GM18520 (cell line): ENCODE measurements around the gene RIN1.
"Not testable (repeated sequence)": the region's sequence is repeated elsewhere in the genome, so short reads cannot be mapped to it uniquely, and the experiment has no call there.

Source experiments
- ATAC-seq: cut with Tn5 transposase; IDR thresholded peaks from one replicate; pipeline ENCODE4 v1.9.1; 2021; ENCODE audit not compliant: unreplicated experiment

The RIN1 gene, protein sequence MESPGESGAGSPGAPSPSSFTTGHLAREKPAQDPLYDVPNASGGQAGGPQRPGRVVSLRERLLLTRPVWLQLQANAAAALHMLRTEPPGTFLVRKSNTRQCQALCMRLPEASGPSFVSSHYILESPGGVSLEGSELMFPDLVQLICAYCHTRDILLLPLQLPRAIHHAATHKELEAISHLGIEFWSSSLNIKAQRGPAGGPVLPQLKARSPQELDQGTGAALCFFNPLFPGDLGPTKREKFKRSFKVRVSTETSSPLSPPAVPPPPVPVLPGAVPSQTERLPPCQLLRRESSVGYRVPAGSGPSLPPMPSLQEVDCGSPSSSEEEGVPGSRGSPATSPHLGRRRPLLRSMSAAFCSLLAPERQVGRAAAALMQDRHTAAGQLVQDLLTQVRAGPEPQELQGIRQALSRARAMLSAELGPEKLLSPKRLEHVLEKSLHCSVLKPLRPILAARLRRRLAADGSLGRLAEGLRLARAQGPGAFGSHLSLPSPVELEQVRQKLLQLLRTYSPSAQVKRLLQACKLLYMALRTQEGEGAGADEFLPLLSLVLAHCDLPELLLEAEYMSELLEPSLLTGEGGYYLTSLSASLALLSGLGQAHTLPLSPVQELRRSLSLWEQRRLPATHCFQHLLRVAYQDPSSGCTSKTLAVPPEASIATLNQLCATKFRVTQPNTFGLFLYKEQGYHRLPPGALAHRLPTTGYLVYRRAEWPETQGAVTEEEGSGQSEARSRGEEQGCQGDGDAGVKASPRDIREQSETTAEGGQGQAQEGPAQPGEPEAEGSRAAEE

DNA sequence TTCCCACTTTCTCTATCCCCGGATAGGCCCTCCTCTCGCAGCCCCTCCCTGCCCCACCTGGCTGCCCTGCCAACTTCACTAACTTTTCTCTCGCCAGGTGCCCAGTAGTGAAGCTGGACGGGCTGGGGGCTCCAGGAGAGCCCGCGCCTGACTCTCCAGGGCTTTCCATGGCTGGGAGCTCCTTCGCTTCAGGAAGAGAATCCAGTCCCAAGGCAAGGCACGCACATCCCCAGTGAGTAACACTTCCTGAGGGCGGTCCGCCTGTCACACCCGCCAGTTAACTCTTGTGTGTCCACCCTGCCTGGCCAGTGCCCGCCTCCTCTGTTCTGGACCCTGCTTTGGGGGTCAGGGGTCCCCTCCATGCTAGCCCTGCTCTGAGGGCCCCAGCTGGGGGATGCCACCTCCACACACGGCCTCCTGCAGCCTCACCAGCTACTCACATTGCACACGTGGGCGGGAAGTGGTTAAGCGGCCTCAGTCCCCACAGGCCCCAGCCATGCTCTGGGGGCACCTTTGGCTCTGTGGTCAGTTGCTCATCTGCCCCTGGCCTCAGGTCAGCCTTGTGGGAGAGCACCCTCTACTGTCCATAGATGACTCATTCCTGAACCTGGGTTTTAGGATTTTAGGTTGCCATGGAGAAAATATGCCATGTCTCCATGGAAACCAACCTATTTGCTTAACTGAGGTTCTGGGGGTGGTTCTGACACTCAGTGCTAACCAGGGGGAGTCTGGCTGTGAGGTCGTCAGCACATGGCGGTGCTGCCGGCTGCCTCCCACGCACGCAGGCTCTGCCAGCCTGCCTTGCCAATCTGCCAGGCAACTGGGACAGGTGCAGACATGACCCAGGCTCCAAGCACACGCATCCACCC lies at the start of gene RIN1:
TSS of gene RIN1 (minus strand) at position 201 of the 869 bp plus-strand sequence. CDS start at position 169, 32 bp downstream.
- ATAC-seq, result peak; percentile 63

DNA sequence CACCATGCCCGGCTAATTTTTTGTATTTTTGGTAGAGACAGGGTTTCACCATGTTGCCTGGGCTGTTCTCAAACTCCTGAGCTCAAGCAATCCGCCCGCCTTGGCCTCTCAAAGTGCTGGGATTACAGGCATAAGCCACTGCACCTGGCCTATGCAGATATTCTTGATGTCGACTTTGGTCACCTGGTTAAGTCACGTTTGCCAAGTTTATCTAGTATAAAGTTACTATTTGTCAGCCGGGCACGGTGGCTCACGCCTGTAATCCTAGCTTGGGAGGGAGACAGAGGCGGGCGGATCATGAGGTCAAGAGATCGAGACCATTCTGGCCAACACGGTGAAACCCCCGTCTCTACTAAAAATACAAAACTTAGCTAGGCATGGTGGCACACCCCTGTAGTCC lies 48.1 kb upstream of the RIN1 start:
- ATAC-seq, result not testable (repeated sequence)

DNA sequence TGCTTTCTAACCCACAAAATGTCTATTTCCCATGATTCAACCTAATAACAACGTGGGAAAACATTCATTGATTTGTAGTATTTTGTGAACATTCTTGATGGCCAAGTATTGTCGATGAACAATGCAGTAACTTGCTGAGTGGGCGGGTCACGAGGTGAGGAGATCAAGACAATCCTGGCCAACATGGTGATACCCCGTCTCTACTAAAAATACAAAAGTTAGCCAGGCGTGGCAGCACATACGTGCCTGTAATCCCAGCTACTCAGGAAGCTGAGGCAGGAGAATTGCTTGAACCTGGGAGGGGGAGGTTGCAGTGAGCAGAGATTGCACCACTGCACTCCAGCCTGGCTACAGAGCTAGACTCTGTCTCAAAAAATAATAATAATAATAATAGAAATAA lies 44.0 kb upstream of the RIN1 start:
- not testable (repeated sequence) for ATAC-seq

DNA sequence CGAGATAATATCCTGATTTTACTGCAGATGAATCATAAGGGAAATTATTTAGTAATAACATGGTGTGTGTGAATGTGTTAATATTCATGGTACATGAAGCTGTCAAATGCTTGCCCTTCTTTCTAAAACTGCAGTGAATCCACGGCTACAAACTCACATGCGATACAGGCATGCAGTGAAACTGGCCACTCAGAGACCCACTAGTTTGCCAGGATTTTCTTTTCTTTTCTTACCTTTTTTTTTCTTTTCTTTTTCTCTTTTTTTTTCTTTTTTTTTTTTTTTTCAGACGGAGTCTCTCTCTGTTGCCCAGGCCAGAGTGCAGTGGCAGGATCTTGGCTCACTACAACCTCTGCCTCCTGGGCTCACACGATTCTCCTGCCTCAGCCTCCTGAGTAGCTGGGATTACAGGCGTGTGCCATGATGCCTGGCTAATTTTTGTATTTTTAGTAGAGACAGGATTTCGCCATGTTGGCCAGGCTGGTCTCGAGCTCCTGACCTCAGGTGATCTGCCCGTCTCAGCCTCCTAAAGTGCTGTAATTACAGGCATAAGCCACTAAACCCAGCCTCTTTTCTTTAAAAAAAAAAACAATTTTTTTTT lies 37.6 kb upstream of the RIN1 start:
- not testable (repeated sequence) for ATAC-seq

DNA sequence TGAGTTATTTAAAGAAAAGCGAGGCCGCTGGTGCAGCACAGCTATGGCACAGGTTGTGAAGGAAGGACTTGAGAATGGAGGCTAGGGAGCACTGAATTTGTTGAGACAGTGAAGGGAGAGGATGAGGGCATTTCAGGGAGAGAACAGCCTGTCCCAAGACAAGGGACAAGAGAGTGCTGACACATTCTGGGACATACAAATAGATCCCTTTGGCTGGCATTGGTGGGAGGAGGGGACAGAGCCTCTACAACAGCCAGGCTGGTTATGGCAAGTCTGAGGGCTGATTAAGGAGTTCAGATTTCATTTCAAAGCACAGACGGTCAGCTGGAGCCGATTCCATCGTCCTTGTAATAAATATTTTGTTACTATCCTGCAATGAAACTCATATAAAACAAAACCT lies 37.0 kb upstream of the RIN1 start:
- ATAC-seq, result no peak

DNA sequence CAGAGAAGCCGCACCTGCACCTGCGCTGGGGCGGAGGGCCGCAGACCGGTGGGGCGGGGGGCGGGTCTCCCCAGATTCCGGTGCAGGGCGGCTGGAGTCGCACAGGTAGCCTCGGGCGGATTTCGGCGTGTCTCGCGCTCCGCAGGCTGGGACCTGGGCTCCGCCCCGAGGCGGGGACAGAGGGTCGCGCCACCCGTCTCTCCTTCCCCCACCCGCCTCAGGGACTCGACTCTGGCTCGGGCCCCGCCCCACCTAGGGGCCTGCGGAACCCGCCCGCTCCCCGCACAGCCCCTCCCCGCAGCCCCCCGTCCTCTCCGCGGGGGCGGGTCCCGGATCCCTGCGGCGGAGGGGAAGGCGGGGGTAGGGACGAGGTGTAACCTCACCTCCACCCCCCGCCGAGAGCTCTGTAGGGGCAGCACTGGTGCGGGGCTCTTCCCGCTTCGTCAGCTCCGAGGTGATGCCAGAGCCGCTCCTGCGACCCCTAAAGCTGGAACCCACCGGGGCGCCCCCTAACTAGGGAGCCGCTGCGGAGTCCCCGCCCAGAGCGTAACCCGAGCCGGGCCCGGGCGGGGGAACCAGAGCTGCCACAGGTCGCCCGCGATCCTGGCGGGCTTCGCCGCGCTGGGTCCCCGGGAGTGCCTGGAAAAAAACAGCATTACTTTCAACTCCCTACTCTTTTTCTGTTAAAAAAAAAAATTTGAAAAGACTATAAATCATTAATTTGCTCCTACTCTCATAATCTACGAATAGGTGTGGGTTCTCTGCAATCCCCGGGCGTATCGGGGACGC lies 35.6 kb upstream of the RIN1 start, which contains the start of gene SLC29A2:
TSS of gene SLC29A2 (minus strand) at position 134 of the 789 bp plus-strand sequence. CDS start 169 bp downstream, outside the sequence.
- ATAC-seq, result no peak

DNA sequence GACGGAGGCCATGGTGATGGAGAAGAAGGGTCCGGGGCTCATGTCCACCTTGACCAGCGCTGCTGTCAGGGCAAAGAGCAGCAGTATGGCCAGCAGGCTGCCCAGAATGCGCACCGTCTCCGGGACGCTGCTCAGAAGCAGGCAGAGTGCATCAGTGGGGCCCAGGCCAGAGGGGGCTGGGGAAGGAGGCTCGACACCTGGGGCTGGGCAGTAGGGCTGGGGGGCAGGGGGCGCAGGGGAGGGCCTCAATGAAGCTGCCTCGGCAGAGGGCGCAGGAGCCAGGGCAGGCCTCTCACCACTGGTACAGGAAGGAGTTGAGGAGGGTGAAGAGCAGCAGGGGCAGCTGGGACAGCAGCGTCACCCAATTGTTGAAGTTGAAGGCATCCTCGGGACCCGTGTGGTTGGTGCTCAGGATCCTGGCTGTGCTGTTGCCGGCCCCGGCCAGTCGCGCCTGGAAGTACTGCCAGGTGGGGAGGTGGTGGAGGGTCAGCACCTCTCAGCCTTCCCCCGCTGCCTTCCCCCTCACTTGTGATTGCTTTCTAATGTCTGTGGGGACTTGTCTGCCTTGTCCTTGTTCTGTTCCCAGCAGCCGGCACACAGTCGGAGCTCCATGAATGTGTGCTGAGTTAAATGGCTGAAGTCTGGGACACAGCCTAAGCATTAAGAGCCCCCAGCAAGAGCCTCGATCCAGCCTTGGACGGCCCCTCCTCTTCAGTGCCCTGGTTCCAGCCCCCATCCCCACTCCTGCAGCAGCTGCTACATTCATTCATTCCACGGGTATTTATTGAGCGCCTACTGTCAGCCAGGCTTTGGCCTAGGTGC lies 33.0 kb upstream of the RIN1 start:
- no peak for ATAC-seq

DNA sequence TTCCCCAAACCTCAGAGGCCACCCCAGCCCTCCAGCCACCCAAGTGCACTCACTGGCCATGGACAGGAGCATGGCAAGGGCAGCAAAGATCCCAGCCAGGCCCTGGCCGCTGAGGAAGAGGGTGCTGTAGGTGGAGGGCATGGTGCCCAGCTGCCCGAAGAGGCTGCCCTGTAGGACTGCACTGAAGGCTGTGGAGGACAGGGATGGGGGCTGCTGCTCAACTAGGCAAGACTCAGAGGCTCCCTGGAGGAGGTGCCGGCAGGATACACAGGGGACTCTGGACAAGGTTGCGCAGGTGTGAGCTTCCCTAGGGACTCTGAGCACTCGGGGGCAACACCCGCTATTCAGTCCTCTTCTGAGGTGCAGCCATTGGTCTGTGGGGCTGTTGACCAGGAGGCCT lies 32.2 kb upstream of the RIN1 start:
- ATAC-seq, result no peak

DNA sequence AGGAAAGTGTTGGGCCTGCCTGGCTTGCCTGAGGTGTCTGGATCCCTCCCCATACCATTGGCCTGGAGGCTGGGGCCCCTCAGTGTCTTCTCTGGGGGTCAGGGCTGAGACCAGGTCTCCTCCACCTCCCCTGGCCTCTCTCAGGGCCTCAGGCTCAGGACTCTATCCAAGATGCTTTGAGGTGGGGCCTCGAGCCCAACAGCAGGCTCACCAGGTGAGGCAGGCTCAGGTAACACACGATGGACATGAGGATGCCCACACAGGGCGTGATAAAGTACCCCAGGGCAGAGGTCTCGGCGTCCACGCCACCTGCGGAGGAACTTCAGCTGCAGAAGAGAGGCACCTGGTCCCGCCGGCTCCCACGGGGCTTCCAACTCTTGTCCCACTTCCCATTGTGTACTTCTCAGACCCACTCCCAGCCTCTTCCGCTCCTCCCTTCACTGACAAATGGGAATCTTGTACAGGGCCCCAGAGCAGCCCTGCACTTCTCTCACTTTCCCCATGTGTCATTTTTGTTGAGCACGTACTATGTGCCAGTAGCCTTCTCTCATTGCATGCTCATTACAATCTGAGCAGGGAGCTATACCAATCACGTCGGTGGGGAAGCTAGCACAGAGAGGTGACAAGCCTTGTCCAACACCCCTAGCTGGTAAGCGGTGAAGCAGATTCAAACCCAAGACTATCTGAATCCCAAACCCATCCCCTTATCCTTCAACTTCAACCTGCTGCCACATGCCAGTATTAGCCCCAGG lies 31.5 kb upstream of the RIN1 start:
- ATAC-seq, result no peak

DNA sequence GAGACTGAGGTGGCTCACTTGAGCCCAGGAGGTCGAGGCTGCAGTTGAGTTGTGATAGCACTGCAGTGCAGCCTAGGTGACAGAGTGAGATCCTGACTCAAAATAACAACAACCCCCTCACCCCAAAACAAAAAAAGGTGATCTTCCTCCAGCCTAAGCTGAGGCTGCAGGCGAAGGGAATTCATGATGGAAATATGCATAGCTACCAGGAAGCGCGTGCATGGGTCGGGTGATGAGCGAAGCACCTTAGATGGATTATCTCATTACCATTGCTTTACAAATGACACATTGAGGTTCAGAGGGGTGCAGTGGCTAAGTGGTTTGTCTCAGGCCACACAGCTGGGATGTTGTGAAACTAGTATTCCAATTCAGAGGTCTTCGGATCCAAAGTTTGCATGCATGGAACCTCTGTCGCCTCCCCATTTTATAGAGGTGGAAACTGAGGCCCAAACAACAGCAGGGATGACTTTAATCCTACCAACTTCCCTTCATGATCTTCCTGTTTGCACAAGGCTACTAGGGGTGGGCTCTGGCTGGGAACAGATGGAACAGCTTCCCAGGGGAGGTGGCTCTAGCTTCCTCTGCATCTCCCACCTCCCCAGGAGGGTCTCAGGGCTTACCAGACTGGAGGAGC lies 30.7 kb upstream of the RIN1 start:
- ATAC-seq, result no peak

DNA sequence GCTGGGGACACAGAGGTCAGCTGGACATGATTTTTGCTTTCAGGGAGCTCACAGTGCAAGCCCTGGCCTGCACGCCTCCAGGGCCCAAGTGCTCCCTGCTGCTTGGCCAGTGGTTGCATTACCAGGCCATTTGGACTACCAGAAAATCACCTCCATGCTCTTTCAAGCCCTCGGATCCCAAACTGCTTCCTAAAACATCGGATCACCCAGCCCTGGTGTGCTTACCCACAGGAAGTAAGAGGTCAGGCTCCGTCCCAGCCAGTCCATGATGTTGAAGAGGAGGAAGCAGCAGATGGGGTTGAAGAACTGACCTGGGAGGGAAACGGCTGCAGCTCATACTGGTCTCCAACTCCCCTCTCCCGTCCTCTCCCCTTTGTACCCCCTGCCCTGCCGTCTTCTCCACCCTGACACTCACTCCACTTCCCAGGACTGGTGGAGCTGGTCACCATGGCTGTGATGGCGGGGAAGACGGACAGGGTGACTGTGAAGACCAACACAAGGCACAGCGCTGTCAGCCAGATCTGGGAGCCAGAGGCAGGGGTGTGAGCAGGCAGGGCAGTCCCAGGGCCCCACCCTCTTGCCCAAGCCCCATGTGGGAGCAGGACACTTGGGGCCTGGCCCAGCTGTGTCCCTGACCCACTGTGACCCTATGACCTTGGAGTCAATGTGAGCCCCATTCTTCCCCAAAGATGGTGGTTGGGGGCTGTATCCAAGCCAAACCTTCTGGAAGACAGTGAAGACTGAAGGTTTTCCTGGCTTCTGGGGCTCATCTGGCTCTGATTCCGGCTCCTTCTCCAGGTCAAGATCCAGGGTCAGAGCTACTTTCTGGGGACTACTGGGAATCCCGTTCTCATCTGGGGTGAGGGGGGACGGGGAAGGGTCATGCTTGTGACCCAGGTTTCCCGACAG lies 29.7 kb upstream of the RIN1 start:
- ATAC-seq, result no peak

DNA sequence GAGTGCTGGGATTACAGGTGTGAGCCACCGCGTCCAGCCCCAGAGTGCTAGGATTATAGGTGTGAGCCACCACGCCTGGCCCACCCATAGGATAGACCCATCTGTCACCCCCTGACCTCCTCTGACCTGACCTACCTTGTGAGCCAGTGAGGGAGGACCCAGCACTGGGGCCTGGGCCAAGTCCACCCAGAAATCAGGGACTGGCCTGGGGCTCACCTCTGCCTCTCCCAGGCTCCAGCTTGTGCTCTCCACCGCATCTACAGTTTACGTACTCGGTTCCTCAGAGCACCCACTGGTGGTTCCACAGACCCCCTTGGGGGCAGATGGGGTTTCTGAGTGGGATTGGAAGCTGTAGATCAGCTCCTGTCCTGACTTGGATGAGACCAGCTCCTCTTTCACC lies 28.9 kb upstream of the RIN1 start:
- ATAC-seq, result no peak

DNA sequence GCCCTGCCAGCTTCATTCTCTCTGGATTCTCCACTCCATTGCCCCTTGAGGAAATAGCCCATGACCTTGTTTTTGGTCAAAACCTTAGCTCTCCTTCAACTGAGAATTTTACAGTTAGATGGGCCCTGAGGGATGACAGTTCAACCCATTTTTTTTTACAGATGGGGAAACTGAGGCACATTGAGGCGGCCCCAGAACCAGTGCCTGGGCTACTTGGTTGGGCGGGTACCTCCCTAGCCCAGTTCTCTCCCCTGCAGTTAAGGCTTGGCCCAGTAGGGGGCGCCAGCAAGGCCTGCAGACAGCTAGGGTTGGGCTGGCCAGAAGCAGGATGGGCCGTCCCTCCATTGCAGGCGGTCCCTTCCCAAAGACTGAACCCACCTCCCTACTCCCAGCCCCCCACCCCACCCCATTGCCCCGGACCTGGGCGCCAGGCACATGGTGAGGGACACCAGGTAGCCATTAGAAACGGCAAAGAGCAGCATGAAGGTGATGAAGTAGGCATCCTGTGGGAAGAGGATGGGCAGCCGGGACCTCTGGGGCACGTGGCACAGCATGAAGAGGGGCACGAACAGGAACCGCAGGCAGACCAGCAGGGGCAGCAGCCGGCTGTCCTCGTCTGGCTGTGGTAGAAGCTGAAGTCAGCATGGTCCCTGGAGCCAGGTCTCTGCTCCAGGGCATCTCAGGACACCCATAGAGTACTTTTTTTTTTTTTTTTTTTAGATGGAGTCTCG lies 27.7 kb upstream of the RIN1 start:
- no peak for ATAC-seq

DNA sequence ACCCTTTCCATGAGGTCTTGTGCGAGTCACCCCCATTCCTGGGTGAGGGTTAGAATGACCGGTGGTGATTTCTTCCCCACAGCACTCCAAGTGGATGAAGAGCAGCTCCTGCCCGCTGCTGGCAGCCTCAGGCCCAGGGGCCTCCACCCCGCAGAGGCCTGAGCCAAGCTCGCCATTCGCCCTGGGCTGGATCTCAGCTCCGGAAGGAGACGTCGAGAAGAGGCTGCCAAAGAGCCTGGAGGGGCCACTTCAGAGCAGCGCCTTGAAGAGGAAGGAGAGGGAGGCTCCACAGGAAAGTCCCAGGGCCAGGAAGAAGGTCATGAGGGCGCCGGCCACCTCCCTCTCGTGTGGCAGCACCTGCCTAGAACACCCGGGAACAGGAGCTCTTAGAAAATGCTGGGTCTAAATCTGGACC lies 27.0 kb upstream of the RIN1 start:
- no peak for ATAC-seq

DNA sequence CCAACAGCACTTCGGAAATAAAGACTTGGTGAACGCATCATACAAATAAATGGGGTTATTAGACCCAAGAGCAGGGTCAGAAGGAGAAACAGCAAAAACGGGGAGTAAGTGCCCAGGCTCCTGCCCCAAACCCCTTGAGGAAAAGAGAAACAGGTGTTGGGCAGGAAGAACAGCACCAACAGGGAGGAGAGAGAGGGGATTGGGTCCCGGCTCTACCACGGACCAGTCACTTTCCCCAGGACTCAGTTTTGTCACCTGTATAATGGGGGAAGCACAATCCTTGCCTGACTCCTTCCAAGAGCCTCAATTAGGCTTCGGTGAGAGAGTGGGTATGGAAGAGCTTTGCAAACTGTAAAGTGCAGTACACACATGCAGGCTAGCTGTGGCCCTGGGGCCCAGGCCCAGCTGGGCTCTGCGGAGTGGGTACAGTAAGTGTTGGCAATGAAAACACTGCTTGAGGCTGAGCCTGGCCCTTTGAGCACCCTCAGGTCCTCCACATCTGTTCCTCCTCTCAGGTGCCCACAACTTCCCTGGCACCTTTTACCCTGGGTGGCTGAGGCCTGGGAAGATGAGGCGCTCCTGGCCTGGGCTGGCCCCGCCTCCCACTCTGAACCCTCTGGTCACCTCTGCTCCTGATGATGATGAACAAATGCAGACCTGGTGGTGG lies 26.4 kb upstream of the RIN1 start:
- no peak for ATAC-seq

DNA sequence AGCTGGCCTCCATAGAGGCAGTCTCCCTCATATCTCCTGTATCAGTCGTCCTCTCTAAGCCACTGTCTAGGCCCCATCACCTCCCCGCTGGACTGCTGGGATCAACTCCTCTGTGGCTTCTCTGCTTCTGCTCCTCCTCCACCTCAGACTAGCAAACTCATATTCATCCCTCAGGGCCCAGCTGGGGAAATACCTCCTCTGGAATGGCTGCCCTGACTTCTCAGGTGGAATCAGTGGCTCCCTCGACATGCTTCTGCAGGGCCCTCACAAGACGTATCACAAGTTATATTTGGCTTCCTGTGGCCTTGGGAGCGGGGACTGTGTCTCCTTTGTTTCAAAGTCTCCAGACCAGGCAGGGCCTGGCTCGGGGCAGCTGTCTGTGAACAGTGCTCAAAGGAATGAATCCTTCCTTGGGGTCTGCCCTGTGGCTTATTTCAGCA lies 25.3 kb upstream of the RIN1 start:
- no peak for ATAC-seq
